DND-41 (cell line): ENCODE measurements around the gene HYAL4.

Source experiments
- EZH2 ChIP-seq: IDR thresholded peaks from 3 replicates; pipeline ENCODE4 v1.6.1; 2012; ENCODE audit warnings: borderline replicate concordance, low read depth, mild to moderate bottlenecking, moderate library complexity, low read length, inconsistent platforms; ENCODE audit not compliant: severe bottlenecking
- TF ChIP-seq, protein P1 (sequence below): IDR thresholded peaks from 2 replicates; pipeline ENCODE4 v1.5.1; 2012; ENCODE audit warnings: borderline replicate concordance, low read length, moderate library complexity, mild to moderate bottlenecking; ENCODE audit not compliant: poor library complexity, severe bottlenecking; ENCODE audit errors: extremely low read depth

DNA sequence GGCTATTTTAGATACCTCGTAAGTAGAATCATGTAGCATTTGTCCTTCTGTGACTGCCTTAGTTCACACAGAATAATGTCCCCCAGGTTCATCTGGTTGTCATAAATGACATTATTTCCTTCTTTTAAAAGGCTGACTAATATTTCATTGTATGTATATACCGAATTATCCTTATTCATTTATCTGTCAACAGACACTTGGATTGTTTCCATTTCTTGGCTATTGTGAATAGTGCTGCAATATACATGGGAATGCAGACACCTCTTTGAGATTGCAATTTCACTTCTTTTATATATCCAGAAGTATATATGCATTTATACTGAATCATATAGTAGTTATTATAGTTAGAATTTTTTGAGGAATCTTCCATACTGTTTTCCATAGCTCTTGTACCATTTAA is 24.1 kb upstream of the HYAL4 start:
- TF ChIP-seq, protein P1, sequence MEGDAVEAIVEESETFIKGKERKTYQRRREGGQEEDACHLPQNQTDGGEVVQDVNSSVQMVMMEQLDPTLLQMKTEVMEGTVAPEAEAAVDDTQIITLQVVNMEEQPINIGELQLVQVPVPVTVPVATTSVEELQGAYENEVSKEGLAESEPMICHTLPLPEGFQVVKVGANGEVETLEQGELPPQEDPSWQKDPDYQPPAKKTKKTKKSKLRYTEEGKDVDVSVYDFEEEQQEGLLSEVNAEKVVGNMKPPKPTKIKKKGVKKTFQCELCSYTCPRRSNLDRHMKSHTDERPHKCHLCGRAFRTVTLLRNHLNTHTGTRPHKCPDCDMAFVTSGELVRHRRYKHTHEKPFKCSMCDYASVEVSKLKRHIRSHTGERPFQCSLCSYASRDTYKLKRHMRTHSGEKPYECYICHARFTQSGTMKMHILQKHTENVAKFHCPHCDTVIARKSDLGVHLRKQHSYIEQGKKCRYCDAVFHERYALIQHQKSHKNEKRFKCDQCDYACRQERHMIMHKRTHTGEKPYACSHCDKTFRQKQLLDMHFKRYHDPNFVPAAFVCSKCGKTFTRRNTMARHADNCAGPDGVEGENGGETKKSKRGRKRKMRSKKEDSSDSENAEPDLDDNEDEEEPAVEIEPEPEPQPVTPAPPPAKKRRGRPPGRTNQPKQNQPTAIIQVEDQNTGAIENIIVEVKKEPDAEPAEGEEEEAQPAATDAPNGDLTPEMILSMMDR, result no peak
- TF ChIP-seq EZH2, result no peak
